DMS153 treated with DMSO at 0.1 percent for 48 hours (cell line): ENCODE measurements around the gene MTF1.
"Not testable (repeated sequence)": the region's sequence is repeated elsewhere in the genome, so short reads cannot be mapped to it uniquely, and the experiment has no call there.

Experiments used
- DNase-seq: peaks from one replicate; lab custom pipeline; 2025; ENCODE audit not compliant: unreplicated experiment; lab: John Stamatoyannopoulos, UW

The MTF1 gene

DNA sequence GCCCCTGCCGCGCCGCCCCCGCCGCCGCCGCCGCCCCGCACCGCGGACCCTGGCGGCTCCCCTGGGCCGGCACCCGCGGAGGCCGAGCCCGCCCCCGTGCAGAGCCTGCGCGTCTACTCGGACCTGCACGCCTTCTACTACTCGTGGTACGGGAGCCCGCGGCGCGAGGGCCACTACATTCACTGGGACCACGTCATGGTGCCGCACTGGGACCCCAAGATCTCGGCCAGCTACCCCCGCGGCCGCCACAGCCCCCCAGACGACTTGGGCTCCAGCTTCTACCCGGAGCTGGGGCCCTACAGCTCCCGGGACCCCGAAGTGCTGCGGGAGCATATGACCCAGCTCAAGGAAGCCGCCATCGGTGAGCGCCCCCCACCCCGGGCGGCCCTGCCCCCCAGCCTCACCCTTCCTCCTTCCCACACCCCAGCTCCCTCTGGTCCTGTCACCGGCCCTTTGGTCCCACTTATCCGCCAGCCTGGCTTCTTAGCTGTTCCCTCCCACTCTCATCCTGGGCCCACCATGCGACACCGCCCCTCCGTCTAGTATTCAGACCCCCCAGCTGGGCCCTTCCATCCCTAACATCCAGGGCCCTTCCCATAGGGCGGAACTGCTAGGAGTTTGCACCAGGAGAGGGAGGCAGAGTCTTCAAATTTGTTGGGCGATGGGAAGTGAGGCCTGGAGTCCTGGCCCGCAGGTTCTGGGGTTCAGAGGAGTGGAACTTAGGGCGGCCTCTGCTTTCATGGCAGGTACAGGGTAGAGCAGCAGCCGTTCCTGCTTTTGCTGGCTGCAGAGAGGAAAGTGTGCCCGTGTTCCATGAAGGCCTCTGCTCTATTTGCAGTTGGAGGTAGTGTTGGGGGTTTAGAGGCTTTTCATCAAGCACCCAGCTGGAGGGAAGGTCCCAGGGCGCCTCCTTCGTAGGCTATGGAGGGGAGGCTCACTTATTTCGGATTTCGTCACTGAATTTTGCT lies 64.7 kb downstream of the MTF1 start:
- DNase-seq: no peak

DNA sequence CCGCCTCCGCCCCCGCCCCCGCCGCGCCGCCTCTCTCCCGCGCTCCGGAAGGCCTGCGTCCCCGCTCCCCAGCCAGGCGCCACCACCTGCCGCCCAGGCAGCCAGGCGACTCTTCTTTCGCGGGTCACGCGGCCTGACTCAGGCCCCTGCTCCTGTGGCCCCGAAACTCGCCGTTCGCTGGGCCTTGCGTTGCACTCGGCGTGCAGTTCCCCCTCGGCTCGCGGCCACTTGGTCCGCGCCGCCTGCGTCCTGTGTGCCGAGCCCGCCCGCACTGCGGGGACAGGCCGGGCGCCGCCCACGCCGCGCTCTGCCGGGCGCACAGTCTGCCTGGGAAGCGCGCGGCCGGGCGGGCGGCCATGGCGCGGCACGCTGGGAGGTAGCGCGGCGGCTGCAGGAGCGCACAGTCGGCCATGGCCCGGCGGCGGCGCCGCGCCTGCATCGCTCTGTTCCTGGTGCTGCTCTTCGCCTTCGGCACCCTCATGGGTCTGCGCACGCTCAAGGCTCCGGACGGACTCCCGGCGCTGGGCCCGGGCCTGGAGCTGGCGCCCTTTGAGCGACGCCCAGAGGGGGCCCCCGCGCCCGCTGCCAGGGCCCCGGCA lies 65.5 kb downstream of the MTF1 start, which contains the start of gene MANEAL:
Gene MANEAL, plus strand, starts transcription at position 75 of the 599 bp plus-strand sequence. Its CDS starts 336 bp downstream, at position 411.
- DNase-seq: peak; percentile 85

DNA sequence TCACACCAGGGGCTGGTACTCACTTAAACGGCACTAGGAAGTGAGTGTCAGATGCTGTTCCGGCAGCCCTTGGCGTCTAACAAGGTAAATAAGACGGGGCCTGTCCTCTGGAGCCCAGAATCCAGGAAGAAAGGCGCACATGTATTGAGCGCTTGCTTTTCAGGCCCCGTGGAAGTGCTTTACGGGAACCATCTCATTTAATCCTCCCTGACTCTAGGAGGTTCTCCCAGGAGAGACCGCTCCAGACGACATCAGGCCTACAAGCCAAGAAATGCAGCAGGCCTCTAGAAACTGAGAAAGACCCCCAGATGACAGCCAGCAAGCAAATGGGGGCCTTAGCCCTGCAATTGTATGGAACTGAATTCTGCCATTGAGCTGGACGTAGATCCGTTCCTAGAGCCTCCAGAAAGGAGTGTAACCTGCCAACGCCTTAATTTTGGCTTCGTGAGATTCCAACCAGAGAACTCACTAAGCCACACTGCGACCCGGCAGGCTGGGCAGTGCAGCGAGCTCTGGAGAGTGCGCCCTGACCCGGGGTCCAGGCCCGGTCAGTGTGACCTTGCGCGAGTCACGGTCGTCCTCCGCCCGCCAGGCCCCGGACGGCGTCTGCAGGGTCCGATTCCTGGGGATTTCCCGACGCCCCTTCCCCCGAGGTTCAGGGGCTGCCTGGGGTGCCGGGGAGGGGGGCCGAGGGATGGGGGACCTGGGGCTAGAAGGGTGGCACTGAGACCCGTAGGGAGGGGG lies 66.3 kb downstream of the MTF1 start:
- no peak for DNase-seq

DNA sequence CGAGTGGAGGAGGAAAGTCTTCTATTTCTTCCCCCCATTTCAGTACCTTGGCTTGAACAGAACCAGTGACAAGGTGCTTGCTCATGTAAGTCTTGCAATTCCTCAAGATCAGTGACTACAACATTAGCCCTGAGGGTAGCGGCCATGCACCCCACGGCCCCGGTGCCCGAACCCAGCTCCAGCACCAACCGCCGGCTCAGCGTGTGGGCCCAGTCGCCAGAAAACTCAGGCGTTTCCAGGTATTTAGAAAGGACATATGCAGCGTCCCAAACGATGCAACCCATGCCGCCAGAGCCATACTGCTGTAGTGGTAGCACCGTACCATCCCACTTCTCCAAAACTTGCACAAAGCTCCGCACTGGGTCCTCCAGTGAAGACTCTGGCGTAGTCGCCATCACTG lies 76.9 kb downstream of the MTF1 start:
- no peak for DNase-seq

DNA sequence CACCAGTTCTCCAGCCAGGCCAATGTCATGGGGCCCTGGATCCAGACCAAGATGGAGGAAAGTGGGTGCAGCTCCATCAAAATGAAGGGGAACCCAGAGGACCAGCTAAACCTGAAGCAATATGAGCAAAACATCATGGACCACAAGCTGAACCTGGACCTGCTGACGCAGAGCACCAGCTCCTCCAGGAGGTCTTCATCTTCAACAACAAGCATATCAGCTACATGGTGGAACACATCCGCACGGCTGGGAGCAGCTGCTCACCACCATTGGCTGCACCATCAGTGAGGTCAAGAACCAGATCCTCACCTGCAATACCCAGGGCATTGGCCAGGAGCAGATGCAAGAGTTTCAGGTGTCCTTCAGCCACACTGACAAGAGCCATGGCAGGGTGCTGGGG lies 80.7 kb downstream of the MTF1 start:
- DNase-seq: no peak

DNA sequence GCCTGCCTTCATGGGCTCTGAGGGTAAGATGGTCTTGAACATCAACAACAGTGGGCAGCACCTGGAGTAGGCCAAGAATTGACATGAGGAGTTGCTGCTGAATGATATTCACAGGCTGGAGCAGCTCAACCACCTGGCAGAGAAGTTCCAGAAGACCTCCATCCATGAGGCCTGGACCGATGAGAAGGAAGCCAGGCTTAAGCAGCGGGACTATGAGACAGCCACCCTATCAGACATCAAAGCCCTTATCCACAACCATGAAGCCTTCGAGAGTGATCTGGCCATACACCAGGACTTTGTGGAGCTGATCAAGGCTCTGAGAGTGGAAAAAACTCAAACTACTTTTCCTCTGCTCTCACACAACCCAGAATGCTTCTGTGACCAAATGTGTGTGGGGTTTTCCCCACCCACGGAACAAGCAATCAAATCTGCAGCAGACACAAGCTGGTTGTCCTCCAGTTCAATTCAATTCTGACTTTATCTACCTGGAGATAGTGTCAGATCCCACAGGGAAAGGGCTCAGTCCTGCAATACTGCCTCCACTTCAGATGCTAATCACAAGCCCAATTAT lies 82.4 kb downstream of the MTF1 start:
- DNase-seq: no peak

DNA sequence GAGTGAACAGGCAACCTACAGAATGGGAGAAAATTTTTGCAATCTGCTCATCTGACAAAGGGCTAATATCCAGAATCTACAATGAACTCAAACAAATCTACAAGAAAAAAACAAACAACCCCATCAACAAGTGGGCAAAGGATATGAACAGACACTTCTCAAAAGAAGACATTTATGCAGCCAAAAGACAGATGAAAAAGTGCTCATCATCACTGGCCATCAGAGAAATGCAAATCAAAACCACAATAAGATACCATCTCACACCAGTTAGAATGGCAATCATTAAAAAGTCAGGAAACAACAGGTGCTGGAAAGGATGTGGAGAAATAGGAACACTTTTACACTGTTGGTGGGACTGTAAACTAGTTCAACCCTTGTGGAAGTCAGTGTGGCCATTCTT lies 88.0 kb downstream of the MTF1 start:
- DNase-seq: not testable (repeated sequence)

DNA sequence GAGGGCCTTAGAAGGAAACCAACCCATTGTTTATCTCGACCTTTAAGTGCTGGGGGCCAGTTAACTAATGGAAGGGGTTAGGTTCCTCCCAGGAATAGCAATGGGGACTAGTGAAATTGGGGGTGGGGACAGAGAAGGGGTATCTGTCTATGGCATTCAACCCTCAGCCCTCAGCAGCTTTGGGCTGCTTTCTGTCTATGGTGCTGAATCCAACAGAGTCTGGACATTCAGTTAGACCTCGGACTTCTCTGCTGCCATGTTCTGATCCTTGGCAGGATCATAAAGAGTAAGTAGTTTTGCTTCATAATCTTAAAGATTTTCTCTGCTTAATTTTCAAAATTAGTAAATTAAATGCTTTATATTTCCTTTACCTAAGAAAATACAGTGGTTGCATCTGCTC lies 91.9 kb downstream of the MTF1 start:
- DNase-seq: no peak

DNA sequence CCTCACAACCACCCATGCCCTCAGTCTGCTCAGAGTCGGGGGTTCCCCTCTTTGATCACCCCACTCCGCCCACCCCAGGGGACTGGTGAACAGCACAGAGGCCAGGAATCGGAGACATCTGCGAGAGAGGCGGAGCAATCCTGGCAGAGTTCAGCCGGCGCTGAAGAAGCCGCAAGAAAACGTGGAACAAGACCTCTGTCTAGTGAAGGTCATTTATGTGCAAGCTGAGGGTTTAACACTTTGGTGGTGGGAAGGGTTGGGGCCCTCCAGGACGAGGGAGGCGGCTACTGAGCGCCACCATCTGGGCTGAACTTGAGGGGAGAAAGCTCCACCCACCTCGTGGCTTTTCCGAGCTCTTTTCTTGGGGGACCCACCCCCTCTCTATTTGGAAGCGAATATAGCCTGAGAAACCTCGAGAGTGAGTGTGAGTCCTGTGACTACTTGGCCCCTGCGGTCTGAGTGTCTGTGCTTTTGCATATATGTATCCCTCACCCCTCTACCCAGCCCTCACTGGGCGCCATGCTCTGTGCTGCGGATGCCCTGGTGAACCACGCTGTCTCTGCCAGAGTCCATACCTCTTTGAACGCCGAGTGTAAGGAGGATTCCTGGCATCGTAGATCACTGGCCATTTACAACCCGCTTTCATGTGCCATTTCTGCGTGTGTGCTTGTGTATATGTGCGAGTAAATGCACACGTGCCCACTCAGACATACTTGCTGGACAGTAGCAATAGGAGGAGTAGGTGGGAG lies 93.3 kb downstream of the MTF1 start:
- no peak for DNase-seq

DNA sequence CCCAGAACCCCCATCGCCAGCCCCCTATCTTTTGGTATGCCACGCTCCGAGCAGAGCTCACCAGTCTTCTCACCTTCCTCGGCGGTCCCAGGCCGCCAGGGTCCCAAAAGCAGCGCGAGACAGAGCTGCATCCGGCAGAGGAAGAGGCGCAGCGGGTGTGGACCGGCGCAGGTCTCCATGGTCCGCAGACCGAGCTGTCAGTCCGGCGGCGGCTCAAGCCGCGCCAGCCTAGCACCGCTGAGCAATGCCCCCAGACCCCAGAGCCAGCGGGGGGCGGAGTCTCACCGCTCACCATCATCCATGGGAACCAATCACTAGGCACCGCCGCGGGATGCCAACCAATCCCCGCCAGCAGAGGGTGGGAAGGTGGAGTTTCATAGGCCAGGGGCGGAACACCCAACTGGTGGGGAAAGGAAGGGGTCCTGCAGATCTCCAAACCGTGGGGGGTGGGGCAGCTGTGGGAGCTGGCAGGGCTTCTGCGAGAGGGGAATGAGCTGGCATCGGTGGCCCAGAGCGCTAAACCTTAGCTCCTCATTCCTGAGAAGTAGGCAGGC lies 94.4 kb downstream of the MTF1 start, which contains the start of gene EPHA10:
Gene EPHA10, minus strand, starts transcription at position 233 of the 554 bp plus-strand sequence. Its CDS starts 54 bp downstream, at position 179.
- DNase-seq: no peak

DNA sequence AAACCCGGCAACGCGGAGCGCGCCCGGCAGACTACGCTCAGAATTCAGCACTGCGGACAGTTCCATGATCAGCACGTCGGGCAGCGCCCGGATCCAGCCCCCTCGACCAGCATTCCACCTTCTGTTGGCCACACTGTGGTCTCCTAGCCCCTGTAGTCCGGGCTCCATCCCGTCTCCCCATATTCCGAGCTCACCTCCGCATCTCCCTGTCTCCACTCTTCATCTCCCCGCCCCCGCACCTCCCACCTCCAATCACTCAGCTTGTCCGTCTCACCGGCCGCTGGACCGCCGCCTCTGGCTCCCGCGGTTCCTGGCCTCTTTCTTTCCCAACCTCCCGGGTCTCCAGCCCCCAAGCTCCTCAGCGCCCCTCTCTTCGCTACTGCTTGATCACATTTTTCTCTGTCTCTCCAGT lies 95.0 kb downstream of the MTF1 start:
- no peak for DNase-seq

DNA sequence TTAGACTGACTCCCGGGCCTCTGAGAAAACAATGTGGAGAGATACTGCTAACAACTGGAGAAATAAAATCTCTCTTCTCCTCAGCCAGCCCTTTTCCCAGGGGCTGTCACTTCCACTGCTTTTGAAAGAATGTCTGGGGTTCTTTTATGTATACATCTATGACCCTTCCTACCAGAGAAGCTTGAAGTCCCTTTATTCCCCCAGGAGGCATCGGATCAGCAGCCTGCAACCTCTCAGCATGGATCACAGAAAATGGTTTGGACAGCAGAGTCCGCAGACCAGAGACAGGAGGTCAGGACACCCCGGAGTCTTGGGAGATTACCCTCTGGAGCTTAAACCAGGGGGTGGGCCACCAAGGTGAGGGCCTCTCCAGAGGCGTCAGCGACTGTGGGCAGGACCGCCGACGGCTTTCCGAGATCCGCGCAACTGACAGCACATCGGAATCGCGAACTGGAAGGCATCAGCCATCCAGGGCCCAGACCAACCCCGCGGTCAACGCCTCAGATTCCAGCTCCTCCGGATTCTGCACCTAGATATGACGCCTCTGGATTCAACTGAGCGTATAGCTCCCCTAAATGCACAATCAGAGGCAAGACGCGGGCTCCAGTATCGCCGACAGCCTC lies 95.5 kb downstream of the MTF1 start:
- DNase-seq: no peak

DNA sequence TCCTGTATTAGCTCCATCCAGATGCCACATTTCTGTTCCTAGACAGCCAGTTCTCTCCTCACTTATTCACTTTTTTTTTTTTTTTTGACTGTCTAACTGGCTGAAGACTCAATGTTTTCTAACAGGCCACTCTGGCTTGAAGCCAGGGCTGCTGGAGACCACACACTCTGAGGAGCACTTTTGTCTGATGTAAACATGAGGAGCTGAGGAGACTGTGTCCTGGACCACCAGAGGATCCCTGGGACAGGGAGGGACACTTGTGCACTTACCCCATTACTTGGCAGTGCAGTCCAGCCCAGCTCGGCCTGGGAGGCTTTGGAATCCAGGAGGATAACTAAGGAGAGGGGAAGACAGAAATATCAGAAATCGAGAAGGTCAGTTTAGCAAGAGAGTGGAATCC lies 96.9 kb downstream of the MTF1 start:
- DNase-seq: no peak

DNA sequence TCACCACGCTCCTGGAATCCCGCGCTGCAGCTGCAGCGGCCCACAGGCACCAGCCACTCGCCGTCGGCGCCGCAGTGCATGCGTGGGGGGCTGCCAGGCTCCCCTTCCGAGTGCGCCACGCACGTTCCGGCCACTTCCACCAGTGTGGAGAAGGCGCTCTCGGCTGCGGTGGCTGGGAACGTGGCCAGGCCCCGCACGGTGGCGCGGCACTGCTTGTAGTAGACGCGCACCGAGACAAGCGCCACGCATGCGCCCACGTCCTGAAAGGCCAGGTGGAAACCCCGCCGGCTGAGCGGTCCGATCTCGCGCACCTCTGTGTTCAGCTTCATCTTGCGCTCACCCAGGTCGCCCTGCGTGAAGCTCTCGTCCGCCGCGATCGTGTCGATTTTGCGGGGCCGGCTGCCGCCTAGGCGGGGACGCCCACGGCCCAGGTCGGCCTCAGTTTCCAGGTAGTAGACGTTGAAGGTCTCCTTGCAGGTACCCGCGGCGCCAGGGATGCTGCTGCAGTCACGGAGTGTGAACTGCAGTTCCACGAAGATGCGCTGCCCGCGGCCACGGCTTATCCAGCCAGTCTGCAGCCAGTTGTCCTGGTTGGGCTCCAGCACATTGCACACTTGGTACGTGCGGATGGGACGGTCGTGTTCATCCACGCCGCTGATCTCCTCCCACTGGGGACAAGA lies 97.8 kb downstream of the MTF1 start:
- no peak for DNase-seq
